K562 (cell line): ENCODE data around the gene SLITRK4. TPM values are rescaled to one million over a fixed set of nuclear protein-coding genes. Genes with fewer than 3 reads are reported as not detected.

Experiments used
- ATAC-seq: fragments of 200-7000 bp; cut with Tn5 transposase; 3 replicates; pipeline ENCODE4 v1.9.1; 2020; ENCODE audit warnings: moderate library complexity
- BruUV-seq: library from RNA; stranded (reverse); fragments of 400-500 nt; replicated peaks from 2 replicates; lab custom pipeline; 2021; lab: Mats Ljungman, UMichigan
- CTCF ChIA-PET: fragments of 300-600 bp; formaldehyde crosslinking; extraction: SDS; loops from one replicate; lab custom pipeline; 2021; ENCODE audit warnings: low intra/inter-chr PET ratio; lab: Yijun Ruan, JAX
- POLR2A ChIA-PET: fragments of 300-600, 350-650 bp; sonication (Branson Sonifier 250); formaldehyde crosslinking; extraction: SDS; loops from one replicate; lab custom pipeline; 2021; ENCODE audit warnings: antibody characterized with exemption, inconsistent platforms; lab: Yijun Ruan, JAX
- DNase-seq, 4 experiments: peaks; one replicate each; pipeline versions ENCODE4 v3.0.0 to v3.0.0-alpha.2; 2011 to 2018; ENCODE audit warnings: low spot score in 3 of 4, mixed read lengths in 3 of 4; ENCODE audit errors: extremely low read depth in 1 of 4
- FAIRE-seq: peaks from 2 replicates; lab custom pipeline; 2011; peaks lifted over from hg19 to GRCh38; lab: Jason Lieb, UNC
- H2AFZ ChIP-seq: 2 replicates; pipeline ENCODE4 v1.6.0; 2011; ENCODE audit warnings: low read depth, low read length, control low read depth, inconsistent platforms
- H3K27ac ChIP-seq: fragments of 200-600 bp; 3 replicates; pipeline ENCODE4 v1.8.0; 2011; ENCODE audit warnings: low read depth, mild to moderate bottlenecking, control low read depth, inconsistent platforms, low read length, moderate library complexity, mixed read lengths; ENCODE audit errors: extremely low read depth
- H3K27me3 ChIP-seq, 2 experiments: fragments of 300-600 bp in 1 of 2; 2 replicates in 1 of 2; 3 replicates in 1 of 2; pipeline versions ENCODE4 v1.6.0 to v1.8.0; 2011; ENCODE audit warnings: inconsistent platforms in 2 of 2, low read length in 2 of 2, mild to moderate bottlenecking in 1 of 2, mixed read lengths in 1 of 2, moderate library complexity in 1 of 2; ENCODE audit not compliant: control insufficient read depth in 2 of 2, insufficient read depth in 2 of 2
- H3K36me3 ChIP-seq: fragments of 300-600 bp; 3 replicates; pipeline ENCODE4 v1.8.0; 2011; ENCODE audit warnings: mild to moderate bottlenecking, low read length, inconsistent platforms; ENCODE audit not compliant: control insufficient read depth, insufficient read depth
- H3K4me1 ChIP-seq, 2 experiments: fragments of 200-600 bp in 1 of 2; replicated peaks in 1 of 2; 2 replicates in 1 of 2; 3 replicates in 1 of 2; pipeline versions ENCODE4 v1.5.1 to v1.8.0; 2011; ENCODE audit warnings: inconsistent platforms in 2 of 2, low read length in 2 of 2, mild to moderate bottlenecking in 1 of 2, mixed read lengths in 1 of 2, moderate library complexity in 1 of 2; ENCODE audit not compliant: control insufficient read depth in 2 of 2, insufficient read depth in 2 of 2
- H3K4me2 ChIP-seq: 2 replicates; pipeline ENCODE4 v1.6.1; 2011; ENCODE audit warnings: low read length, control low read depth, inconsistent platforms, mixed read lengths; ENCODE audit not compliant: insufficient read depth
- H3K4me3 ChIP-seq: fragments of 200-600 bp; sonication (generic), shearing (Covaris generic); 2 replicates; pipeline ENCODE4 v1.5.1; 2016; ENCODE audit warnings: control low read depth, inconsistent platforms
- H3K79me2 ChIP-seq: fragments of 200-600 bp; 3 replicates; pipeline ENCODE4 v1.8.0; 2011; ENCODE audit warnings: low read length, inconsistent platforms; ENCODE audit not compliant: control insufficient read depth, insufficient read depth
- H3K9ac ChIP-seq, 2 experiments: 2 replicates each; pipeline versions ENCODE4 v1.6.0 to v1.6.1; 2011; ENCODE audit warnings: low read depth in 2 of 2, low read length in 2 of 2, control low read depth in 1 of 2, inconsistent platforms in 1 of 2, mild to moderate bottlenecking in 1 of 2, mixed read lengths in 1 of 2; ENCODE audit not compliant: insufficient read depth in 1 of 2
- H3K9me1 ChIP-seq: one replicate; pipeline ENCODE4 v1.6.0; 2011; ENCODE audit warnings: inconsistent platforms, mild to moderate bottlenecking, low read length, moderate library complexity; ENCODE audit not compliant: control insufficient read depth, insufficient read depth
- H3K9me3 ChIP-seq: replicated peaks from 2 replicates; pipeline ENCODE4 v1.5.1; 2011; ENCODE audit warnings: low read depth, low read length, inconsistent platforms; ENCODE audit not compliant: control insufficient read depth, insufficient read depth
- H4K20me1 ChIP-seq: replicated peaks from 2 replicates; pipeline ENCODE4 v1.6.1; 2011; ENCODE audit warnings: low read length, inconsistent platforms, mixed read lengths; ENCODE audit not compliant: control insufficient read depth, insufficient read depth
- DNMT1 ChIP-seq: fragments of 450-650 bp; IDR thresholded peaks from 2 replicates; pipeline ENCODE4 v1.6.1; 2016; ENCODE audit warnings: antibody characterized with exemption, mild to moderate bottlenecking
- KAT2B ChIP-seq: IDR thresholded peaks from one replicate; pipeline ENCODE4 v1.6.1; 2012; ENCODE audit warnings: low read depth, mild to moderate bottlenecking, control low read depth, inconsistent platforms, low read length, moderate library complexity
- KLF1 ChIP-seq: fragments of 450-650 bp; IDR thresholded peaks from 2 replicates; pipeline ENCODE4 v1.6.1; 2016; ENCODE audit warnings: missing genetic modification characterization, missing compliant biosample characterization
- MTA2 ChIP-seq: fragments of 450-650 bp; IDR thresholded peaks from 2 replicates; pipeline ENCODE4 v1.6.1; 2016; ENCODE audit warnings: low read depth
- NFATC3 ChIP-seq: fragments of 450-650 bp; IDR thresholded peaks from 2 replicates; pipeline ENCODE4 v1.6.1; 2017; ENCODE audit warnings: mild to moderate bottlenecking
- RBM22 ChIP-seq: fragments of 200-400 bp; formaldehyde crosslinking; IDR thresholded peaks from 2 replicates; pipeline ENCODE4 v1.6.1; 2018; ENCODE audit warnings: low read length, low read depth; ENCODE audit not compliant: poor library complexity, severe bottlenecking
- SNIP1 ChIP-seq: fragments of 450-650 bp; IDR thresholded peaks from 2 replicates; pipeline ENCODE4 v1.7.1; 2017; ENCODE audit warnings: low read depth, mild to moderate bottlenecking
- TARDBP ChIP-seq: fragments of 450-650 bp; IDR thresholded peaks from 2 replicates; pipeline ENCODE4 v1.6.1; 2016
- THAP7 ChIP-seq: fragments of 250-450 bp; sonication (Bioruptor Pico); IDR thresholded peaks from 2 replicates; pipeline ENCODE4 v1.5.0; 2021
- ZBTB8A ChIP-seq: fragments of 450-650 bp; IDR thresholded peaks from 2 replicates; pipeline ENCODE4 v1.6.1; 2018; ENCODE audit warnings: mild to moderate bottlenecking, moderate library complexity; ENCODE audit not compliant: partially characterized antibody
- WGBS: fragments of 100-300 bp; shearing (Covaris generic); methylation state at CpG from one replicate; pipeline ENCODE4 v1.1.6; 2016; ENCODE audit warnings: low coverage, mixed read lengths; ENCODE audit not compliant: insufficient coverage; ENCODE audit errors: missing lambda C conversion rate; 5-methylcytosine and 5-hydroxymethylcytosine counted together
- in situ Hi-C: fragments of 300-500 bp; cut with MboI; formaldehyde crosslinking; loops from 4 replicates; pipeline ENCODE4 v1.15.0; 2018; ENCODE audit warnings: inconsistent platforms, mixed read lengths
- intact Hi-C: fragments of 100-400 bp; cut with micrococcal nuclease; formaldehyde crosslinking; loops from 2 replicates; pipeline ENCODE4 v1.14.2; 2022
- polyA plus RNA-seq, 8 experiments: library from polyadenylated mRNA; depleted of rRNA in 4 of 8; stranded (reverse) in 5 of 8; unstranded in 3 of 8; fragments of >200 nt; fragmentation: Nextera tagmentation in 2 of 8; fragmentation: Illumina TruSeq in 1 of 8; extraction: Ambion mirVana in 2 of 8; extraction: Trizol in 1 of 8; gene quantifications; 2 replicates each; pipeline versions ENCODE4 v1.2.1 to v1.2.3, GENCODE V29; 2011 to 2014; ENCODE audit warnings: inconsistent platforms in 1 of 8, missing spikeins in 1 of 8
- total RNA-seq, 7 experiments: library from RNA; depleted of rRNA in 6 of 7; stranded (reverse); fragments of >200 nt in 6 of 7; fragmentation: Illumina TruSeq in 2 of 7; extraction: Trizol in 2 of 7; gene quantifications; 2 replicates each; pipeline versions ENCODE4 v1.2.1 to v1.2.3, GENCODE V29; 2011 to 2021; ENCODE audit warnings: low replicate concordance in 1 of 7
- TF ChIP-seq, protein P1 (sequence below): sonication (generic); formaldehyde crosslinking; IDR thresholded peaks from 2 replicates; pipeline ENCODE4 v1.8.1; 2023; ENCODE audit warnings: missing genetic modification reagents, mild to moderate bottlenecking, borderline replicate concordance
- TF ChIP-seq, protein P2 (sequence below): fragments of 450-650 bp; IDR thresholded peaks from 2 replicates; pipeline ENCODE4 v1.6.1; 2018; ENCODE audit not compliant: partially characterized antibody

Gene SLITRK4
- total and polyA plus RNA-seq, 9 of the 15 experiments (the other 6 are each of a cell fraction or from before 2014, with no cell fraction given) = not detected

- Histone ChIP-seq H3K9me1 (no peaks in the 10 kb centered on the region), H3K9me3 (no peaks in the 10 kb centered on the region), H3K4me3 (no peak overlapping the region)
- no peak for FAIRE-seq
- no peak for TF ChIP-seq TARDBP
- no peak for TF ChIP-seq DNMT1
- no peak for TF ChIP-seq THAP7
- TF ChIP-seq, protein P1, sequence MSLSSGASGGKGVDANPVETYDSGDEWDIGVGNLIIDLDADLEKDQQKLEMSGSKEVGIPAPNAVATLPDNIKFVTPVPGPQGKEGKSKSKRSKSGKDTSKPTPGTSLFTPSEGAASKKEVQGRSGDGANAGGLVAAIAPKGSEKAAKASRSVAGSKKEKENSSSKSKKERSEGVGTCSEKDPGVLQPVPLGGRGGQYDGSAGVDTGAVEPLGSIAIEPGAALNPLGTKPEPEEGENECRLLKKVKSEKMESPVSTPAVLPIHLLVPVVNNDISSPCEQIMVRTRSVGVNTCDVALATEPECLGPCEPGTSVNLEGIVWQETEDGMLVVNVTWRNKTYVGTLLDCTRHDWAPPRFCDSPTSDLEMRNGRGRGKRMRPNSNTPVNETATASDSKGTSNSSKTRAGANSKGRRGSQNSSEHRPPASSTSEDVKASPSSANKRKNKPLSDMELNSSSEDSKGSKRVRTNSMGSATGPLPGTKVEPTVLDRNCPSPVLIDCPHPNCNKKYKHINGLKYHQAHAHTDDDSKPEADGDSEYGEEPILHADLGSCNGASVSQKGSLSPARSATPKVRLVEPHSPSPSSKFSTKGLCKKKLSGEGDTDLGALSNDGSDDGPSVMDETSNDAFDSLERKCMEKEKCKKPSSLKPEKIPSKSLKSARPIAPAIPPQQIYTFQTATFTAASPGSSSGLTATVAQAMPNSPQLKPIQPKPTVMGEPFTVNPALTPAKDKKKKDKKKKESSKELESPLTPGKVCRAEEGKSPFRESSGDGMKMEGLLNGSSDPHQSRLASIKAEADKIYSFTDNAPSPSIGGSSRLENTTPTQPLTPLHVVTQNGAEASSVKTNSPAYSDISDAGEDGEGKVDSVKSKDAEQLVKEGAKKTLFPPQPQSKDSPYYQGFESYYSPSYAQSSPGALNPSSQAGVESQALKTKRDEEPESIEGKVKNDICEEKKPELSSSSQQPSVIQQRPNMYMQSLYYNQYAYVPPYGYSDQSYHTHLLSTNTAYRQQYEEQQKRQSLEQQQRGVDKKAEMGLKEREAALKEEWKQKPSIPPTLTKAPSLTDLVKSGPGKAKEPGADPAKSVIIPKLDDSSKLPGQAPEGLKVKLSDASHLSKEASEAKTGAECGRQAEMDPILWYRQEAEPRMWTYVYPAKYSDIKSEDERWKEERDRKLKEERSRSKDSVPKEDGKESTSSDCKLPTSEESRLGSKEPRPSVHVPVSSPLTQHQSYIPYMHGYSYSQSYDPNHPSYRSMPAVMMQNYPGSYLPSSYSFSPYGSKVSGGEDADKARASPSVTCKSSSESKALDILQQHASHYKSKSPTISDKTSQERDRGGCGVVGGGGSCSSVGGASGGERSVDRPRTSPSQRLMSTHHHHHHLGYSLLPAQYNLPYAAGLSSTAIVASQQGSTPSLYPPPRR (CRISPR knock-in tag) = no peak
- TF ChIP-seq, protein P2, sequence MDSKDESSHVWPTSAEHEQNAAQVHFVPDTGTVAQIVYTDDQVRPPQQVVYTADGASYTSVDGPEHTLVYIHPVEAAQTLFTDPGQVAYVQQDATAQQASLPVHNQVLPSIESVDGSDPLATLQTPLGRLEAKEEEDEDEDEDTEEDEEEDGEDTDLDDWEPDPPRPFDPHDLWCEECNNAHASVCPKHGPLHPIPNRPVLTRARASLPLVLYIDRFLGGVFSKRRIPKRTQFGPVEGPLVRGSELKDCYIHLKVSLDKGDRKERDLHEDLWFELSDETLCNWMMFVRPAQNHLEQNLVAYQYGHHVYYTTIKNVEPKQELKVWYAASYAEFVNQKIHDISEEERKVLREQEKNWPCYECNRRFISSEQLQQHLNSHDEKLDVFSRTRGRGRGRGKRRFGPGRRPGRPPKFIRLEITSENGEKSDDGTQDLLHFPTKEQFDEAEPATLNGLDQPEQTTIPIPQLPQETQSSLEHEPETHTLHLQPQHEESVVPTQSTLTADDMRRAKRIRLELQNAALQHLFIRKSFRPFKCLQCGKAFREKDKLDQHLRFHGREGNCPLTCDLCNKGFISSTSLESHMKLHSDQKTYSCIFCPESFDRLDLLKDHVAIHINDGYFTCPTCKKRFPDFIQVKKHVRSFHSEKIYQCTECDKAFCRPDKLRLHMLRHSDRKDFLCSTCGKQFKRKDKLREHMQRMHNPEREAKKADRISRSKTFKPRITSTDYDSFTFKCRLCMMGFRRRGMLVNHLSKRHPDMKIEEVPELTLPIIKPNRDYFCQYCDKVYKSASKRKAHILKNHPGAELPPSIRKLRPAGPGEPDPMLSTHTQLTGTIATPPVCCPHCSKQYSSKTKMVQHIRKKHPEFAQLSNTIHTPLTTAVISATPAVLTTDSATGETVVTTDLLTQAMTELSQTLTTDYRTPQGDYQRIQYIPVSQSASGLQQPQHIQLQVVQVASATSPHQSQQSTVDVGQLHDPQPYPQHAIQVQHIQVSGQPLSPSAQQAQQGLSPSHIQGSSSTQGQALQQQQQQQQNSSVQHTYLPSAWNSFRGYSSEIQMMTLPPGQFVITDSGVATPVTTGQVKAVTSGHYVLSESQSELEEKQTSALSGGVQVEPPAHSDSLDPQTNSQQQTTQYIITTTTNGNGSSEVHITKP = no peak
- no peak for TF ChIP-seq KAT2B
- no peak for TF ChIP-seq NFATC3
- no peak for TF ChIP-seq MTA2
- TF ChIP-seq SNIP1 = no peak
- TF ChIP-seq ZBTB8A = no peak
- no peak for TF ChIP-seq RBM22
- no peak for TF ChIP-seq KLF1 (tag)
- TF ChIP-seq, all 486 proteins: peak for 0
- no peaks in the 10 kb centered on the region for H3K4me1 ChIP-seq
- no peak overlapping the region for H2AFZ ChIP-seq
- no peaks in the 10 kb centered on the region for H3K36me3 ChIP-seq
- ChIA-PET CTCF (no interaction called here), POLR2A (no interaction called here)
- no peaks in the 10 kb centered on the region for H4K20me1 ChIP-seq
- no TSS peak for BruUV-seq
- WGBS = 0% methylated on average over 4 of the region's 5 CpGs
- H3K27ac ChIP-seq = no peak overlapping the region
- no peak overlapping the region for H3K4me2 ChIP-seq
- ATAC-seq = no peak
- in situ Hi-C loops (no loop called here), intact Hi-C loops (no loop called here)
- no peaks in the 10 kb centered on the region for H3K27me3 ChIP-seq
- no peak for DNase-seq
- no peak overlapping the region for H3K9ac ChIP-seq
- H3K79me2 ChIP-seq = no peaks in the 10 kb centered on the region
Measured at GRCh38 chrX:143663755-143664154, 27.9 kb upstream of the SLITRK4 start.
